ENCODE data around the gene E2F3. TPM values are rescaled to one million over a fixed set of nuclear protein-coding genes. Genes with fewer than 3 reads are reported as not detected.
"Not testable (repeated sequence)": the region's sequence is repeated elsewhere in the genome, so short reads cannot be mapped to it uniquely, and the experiment has no call there.

E2F3 gene
- polyA plus RNA-seq, 4 donors = 16.3 to 20.6 (median 17.9) TPM

DNA sequence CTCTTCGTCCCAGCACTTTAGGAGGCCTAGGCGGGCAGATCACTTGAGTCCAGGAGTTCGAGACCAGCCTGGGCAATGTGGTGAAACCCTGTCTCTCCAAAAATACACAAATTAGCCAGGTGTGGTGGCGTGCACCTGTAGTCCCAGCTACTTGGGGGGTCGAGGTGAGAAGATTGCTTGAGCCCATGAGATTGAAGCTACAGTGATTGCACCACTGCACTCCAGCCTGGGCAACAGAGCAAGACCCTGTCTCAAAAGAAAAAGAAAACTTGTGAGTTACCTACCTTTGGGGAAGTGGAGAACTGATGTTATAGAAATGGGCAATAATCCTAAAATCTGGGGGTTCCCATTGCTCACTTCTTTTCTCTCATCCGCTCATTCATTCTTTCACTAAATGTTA, 58.0 kb downstream of the E2F3 start:
- DNase-seq (ENCODE audit: low read depth in 4 of 4, low spot score in 2 of 4) = no peak

- DNase-seq (ENCODE audit: low read depth in 4 of 4, low spot score in 2 of 4) = no peak
Observed at GRCh38 chr6:20461576-20461975, 59.9 kb downstream of the E2F3 start.

DNA sequence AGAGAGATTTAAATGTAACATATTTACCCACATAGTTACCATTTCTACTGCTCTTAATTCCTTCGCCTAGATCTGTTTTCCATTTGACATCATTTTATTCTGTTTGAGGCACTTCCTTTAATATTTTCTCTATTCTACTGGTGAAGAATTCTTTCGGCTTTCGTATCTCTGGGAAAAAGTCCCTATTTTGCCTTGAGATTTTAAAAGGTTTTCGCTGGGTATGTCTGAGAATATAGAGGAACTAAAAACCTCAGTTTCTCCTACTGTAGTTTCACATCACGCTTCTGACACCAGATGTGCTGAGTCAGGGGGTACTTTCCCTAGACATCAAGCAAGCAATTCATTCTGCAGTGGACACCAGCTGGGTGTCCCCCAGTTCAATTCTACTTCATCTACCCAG, 61.7 kb downstream of the E2F3 start:
- DNase-seq (ENCODE audit: low read depth in 4 of 4, low spot score in 2 of 4) = no peak

GRCh38 chr6:20464041-20464440, 62.4 kb downstream of the E2F3 start:
- no peak for DNase-seq (ENCODE audit: low read depth in 4 of 4, low spot score in 2 of 4)

DNA sequence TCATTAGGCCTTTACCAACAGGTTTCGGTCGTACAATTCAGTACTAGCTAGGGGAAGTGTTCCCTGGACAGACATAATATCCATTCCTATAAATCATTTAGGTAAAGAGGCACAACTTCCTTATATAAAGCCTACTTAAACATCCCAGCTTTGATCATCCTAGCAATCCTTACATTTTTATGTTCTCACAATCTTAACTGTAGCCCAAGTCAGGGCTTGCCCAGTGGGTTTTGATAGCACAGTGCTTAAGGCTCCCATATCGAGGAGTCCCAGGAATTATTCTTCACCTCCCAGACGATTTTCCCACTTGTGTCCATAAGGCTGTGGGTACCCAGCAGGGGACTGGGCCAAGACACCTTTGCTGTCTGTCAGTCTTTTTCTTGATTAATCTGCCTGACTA, 63.2 kb downstream of the E2F3 start:
- DNase-seq (ENCODE audit: low read depth in 4 of 4, low spot score in 2 of 4) = no peak

DNA sequence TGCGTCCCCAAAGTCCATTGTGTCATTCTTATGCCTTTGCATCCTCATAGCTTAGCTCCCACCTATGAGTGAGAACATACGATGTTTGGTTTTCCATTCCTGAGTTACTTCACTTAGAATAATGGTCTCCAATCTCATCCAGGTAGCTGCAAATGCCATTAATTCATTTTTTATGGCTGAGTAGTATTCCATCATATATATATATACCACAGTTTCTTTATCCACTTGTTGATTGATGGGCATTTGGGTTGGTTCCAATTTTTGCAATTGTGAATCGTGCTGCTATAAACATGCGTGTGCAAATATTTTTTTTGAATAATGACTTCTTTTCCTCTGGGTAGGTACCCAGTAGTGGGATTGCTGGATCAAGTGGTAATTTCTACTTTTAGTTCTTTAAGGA, 63.9 kb downstream of the E2F3 start:
- not testable (repeated sequence) for DNase-seq (ENCODE audit: low read depth in 4 of 4, low spot score in 2 of 4)

- no peak for DNase-seq (ENCODE audit: low read depth in 4 of 4, low spot score in 2 of 4)
Observed at GRCh38 chr6:20467437-20467836, 65.8 kb downstream of the E2F3 start.

GRCh38 chr6:20468209-20468608, 66.5 kb downstream of the E2F3 start:
- no peak for DNase-seq (ENCODE audit: low read depth in 4 of 4, low spot score in 2 of 4)

- no peak for DNase-seq (ENCODE audit: low read depth in 4 of 4, low spot score in 2 of 4)
Observed at GRCh38 chr6:20472748-20473147, 71.1 kb downstream of the E2F3 start.

DNA sequence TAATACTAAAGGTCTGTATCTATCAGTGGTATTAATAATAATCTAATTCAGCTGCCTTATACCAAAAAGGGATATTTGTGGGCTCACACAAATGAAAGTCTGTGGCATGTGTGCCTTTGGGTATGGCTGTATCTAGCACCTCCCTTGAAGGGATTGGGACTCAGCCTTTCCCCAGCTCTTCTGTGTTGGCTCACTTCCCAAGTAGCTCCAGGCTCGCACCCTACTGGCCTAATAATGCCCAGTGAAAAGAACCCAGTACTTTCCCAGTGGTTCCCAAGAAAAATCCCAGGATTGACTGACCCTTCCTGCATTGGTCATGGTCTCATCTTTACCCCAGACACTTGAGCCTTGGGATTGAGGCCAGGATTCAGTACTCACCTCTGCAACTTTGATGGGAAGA, 71.8 kb downstream of the E2F3 start:
- DNase-seq (ENCODE audit: low read depth in 4 of 4, low spot score in 2 of 4) = no peak

GRCh38 chr6:20474874-20475542, 73.3 kb downstream of the E2F3 start:
- DNase-seq (ENCODE audit: low read depth in 4 of 4, low spot score in 2 of 4) = no peak

- no peak for DNase-seq (ENCODE audit: low read depth in 4 of 4, low spot score in 2 of 4)
Observed at GRCh38 chr6:20476501-20477043, 74.9 kb downstream of the E2F3 start.

DNA sequence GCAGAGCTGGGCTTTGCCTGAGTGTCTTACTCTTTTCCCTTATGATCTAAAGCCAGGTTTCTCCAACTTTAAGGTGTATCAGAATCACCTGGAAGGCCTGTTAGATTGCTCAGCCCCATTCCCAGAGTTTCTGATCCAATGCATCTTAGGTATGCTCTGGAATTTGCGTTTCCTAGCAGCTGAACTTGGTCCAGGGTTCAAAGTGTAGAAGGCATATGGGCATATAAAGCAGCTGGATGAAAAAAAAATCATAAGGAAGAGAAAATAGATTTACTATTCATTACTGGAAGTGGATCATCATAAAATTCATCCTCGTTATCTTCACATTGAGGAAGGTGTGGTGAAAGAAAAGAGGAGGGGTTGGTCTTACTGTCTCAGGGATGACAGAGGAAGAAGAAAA, 75.8 kb downstream of the E2F3 start:
- no peak for DNase-seq (ENCODE audit: low read depth in 4 of 4, low spot score in 2 of 4)

DNA sequence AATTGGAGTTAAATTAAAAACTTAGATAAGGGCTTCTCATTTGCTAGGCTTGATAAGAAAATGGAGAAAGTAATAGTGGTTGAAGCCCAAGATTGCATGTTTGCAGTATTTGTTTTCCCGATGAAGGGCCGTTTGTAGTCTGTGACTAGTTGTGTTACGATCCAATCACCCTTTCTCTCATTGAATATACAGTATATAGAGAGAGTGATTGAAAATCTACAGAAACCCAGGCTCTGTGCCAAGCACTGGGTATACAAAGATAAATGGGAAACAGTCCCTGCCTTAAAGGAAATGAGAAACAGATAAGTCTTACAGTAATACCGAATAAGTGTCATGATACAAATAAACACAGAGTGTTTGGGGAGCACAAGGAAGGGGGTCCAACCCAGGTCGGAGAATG, 77.4 kb downstream of the E2F3 start:
- no peak for DNase-seq (ENCODE audit: low read depth in 4 of 4, low spot score in 2 of 4)

DNA sequence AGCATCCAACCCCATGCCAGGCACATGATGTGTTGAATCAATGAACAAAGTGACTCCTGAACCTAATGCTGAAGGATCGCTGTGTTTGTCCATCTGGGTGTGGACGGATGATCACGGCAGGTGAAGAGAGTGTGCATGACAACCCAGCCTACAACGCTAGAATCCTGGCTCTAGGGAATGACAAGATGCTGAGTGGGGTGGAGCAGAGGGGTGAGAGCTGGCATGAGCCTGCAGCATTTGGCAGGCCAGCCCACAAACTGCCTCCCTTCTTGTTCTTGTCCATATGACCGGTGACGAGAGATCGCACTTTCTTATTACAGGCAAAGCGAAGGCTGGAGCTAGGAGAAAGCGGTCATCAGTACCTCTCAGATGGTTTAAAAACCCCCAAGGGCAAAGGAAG, 77.8 kb downstream of the E2F3 start:
- DNase-seq (ENCODE audit: low read depth in 4 of 4, low spot score in 2 of 4) = no peak

DNA sequence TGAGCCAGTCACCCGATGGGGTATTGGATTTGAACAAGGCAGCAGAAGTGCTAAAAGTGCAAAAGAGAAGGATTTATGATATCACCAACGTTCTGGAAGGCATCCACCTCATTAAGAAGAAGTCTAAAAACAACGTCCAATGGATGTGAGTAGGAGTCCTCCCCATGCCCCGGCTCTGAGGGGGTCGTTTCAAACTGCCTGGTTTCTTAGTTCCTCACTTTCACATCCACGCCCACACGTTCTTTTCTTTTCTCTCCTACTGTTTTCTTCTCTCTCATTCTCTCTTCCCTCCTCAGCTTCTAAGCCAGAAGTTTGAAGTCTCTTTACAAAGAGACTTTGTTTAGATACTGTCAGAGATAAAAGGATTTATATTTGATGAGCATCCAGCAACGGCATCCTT, 79.6 kb downstream of the E2F3 start:
- no peak for DNase-seq (ENCODE audit: low read depth in 4 of 4, low spot score in 2 of 4)

GRCh38 chr6:20483887-20484497, 82.3 kb downstream of the E2F3 start:
- DNase-seq (ENCODE audit: low read depth in 4 of 4, low spot score in 2 of 4) = no peak

GRCh38 chr6:20486641-20487040, 85.0 kb downstream of the E2F3 start:
- DNase-seq (ENCODE audit: low read depth in 4 of 4, low spot score in 2 of 4) = no peak

DNA sequence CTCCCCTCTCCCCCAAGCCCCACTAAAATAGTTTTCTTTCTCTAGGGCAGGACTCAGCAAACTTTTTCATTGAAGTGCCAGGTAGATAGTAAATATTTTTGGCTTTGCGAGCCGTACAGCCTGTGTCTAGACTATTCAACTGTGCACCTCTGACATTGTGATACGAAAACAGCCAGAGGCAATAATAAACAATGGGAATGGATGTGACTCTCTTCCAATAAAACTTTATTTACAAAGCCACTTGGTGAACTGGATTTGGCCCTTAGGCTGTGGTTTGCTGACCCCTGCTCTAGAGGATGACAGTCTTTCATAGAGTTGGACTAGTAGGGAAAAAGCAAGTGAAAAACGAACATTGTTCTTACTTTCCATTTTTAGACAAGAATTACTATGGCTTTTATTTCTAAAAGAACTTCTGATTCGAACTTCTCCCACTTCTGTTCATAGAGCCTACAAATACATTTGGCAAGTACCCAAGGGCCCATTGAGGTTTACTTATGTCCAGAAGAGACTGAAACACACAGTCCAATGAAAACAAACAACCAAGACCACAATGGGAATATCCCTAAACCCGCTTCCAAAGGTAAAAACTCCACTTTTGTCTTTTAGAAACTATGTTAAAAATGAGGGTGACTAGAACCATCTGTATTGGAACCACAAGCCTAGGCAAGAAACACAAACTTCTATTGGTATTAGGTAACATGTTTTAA, 86.1 kb downstream of the E2F3 start:
- no peak for DNase-seq (ENCODE audit: low read depth in 4 of 4, low spot score in 2 of 4)

DNA sequence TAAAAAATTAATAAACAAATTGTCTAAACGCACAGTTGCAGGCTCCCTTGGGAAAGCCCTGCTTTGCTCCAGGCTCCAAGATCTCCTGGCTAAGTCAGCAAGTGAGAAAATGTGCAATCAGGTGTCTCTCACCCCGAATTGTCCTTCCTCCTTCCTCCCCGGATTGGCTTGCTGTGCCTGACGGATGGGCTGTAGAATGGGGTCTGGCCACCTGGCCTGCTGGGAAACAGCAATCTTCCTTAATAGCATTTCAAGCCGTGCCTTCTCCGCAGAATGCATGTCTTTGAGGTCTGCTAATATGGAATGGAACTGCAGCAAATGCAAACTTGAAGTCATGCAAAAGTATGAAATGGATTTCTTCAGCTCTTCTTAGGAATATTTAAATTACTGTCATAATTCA, 88.9 kb downstream of the E2F3 start:
- DNase-seq (ENCODE audit: low read depth in 4 of 4, low spot score in 2 of 4) = no peak

DNA sequence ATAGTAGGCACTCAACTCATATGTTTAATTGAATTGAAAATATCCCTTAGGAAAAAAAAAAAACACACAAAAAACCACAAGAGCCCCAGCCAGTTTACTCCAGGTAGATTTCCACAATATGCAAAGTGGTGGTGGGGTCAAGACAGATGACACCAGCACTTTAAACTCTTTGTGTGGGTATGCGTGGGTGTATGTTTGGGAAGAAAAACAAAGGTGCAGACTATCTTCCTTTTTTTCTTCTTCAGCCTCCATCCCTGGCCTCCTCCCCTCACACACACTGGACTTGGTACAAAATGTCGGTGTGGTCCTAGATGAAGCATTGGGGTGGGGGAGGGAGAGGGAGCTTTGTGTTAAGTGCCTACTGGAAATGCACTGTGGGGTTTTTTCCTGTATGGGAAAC, 90.4 kb downstream of the E2F3 start:
- no peak for DNase-seq (ENCODE audit: low read depth in 4 of 4, low spot score in 2 of 4)
